Naive thymus-derived CD8-positive, alpha-beta T cell (primary cell): ENCODE measurements around the gene TSC22D1. TPM values are rescaled to one million over a fixed set of nuclear protein-coding genes. Genes with fewer than 3 reads are reported as not detected.
"Not testable (repeated sequence)": the region's sequence is repeated elsewhere in the genome, so short reads cannot be mapped to it uniquely, and the experiment has no call there.

ENCODE experiments used
- ATAC-seq, 2 donors: fragments of 150-1000 bp; cut with Tn5 transposase in 1 of 2; sonication (Bioruptor Pico), chemical (Tn5 transposase) in 1 of 2; 1 replicate in 1 of 2; 2 replicates in 1 of 2; pipeline ENCODE4 v1.10.0; 2021; ENCODE audit warnings: mild to moderate bottlenecking in 2 of 2, moderate library complexity in 2 of 2
- POLR2A ChIA-PET: fragments of 350-600 bp; sonication (Branson Sonifier 250); formaldehyde crosslinking; loops from one replicate; lab custom pipeline; 2021; ENCODE audit warnings: antibody characterized with exemption; lab: Charles Lee
- DNase-seq, 10 donors: peaks; one replicate each; pipeline versions ENCODE4 v3.0.0 to v3.0.0-alpha.2; 2020 to 2022
- H3K27ac Mint-ChIP-seq, 10 donors: one replicate each; pipeline ENCODE4 v1.8.0; 2020 to 2022; ENCODE audit warnings: mild to moderate bottlenecking in 10 of 10, mixed read lengths in 10 of 10, moderate library complexity in 4 of 10, inconsistent platforms in 1 of 10
- H3K27me3 Mint-ChIP-seq, 5 donors: one replicate each; pipeline ENCODE4 v1.8.0; 2021 to 2022; ENCODE audit warnings: mixed read lengths in 5 of 5
- H3K36me3 Mint-ChIP-seq, 3 donors: one replicate each; pipeline ENCODE4 v1.8.0; 2020 to 2022; ENCODE audit warnings: mixed read lengths in 3 of 3, mild to moderate bottlenecking in 2 of 3, inconsistent platforms in 1 of 3
- H3K4me1 Mint-ChIP-seq, 4 donors: one replicate each; pipeline ENCODE4 v1.8.0; 2021 to 2022; ENCODE audit warnings: mixed read lengths in 4 of 4
- H3K4me3 Mint-ChIP-seq, 10 donors: one replicate each; pipeline ENCODE4 v1.8.0; 2020 to 2022; ENCODE audit warnings: mild to moderate bottlenecking in 10 of 10, mixed read lengths in 10 of 10, moderate library complexity in 6 of 10, inconsistent platforms in 1 of 10
- H3K9me3 Mint-ChIP-seq, 9 donors: one replicate each; pipeline ENCODE4 v1.8.0; 2020 to 2022; ENCODE audit warnings: mixed read lengths in 9 of 9, mild to moderate bottlenecking in 3 of 9, inconsistent platforms in 1 of 9, moderate library complexity in 1 of 9
- polyA plus RNA-seq, 3 donors: library from polyadenylated mRNA; unstranded; fragments of 300-500 nt; fragmentation: Illumina TruSeq; gene quantifications; one replicate each; pipeline ENCODE4 v1.2.3, GENCODE V29; 2021
- total RNA-seq, 8 experiments: library from RNA in 2 of 8; stranded (reverse) in 2 of 8; gene quantifications; one replicate each; pipeline ENCODE4 v1.2.3 and lab custom pipeline; 2021 to 2026

Gene TSC22D1
- total and polyA plus RNA-seq, 5 experiments from 2014 or later, result 4.1 to 37.7 (median 9.5) TPM

DNA sequence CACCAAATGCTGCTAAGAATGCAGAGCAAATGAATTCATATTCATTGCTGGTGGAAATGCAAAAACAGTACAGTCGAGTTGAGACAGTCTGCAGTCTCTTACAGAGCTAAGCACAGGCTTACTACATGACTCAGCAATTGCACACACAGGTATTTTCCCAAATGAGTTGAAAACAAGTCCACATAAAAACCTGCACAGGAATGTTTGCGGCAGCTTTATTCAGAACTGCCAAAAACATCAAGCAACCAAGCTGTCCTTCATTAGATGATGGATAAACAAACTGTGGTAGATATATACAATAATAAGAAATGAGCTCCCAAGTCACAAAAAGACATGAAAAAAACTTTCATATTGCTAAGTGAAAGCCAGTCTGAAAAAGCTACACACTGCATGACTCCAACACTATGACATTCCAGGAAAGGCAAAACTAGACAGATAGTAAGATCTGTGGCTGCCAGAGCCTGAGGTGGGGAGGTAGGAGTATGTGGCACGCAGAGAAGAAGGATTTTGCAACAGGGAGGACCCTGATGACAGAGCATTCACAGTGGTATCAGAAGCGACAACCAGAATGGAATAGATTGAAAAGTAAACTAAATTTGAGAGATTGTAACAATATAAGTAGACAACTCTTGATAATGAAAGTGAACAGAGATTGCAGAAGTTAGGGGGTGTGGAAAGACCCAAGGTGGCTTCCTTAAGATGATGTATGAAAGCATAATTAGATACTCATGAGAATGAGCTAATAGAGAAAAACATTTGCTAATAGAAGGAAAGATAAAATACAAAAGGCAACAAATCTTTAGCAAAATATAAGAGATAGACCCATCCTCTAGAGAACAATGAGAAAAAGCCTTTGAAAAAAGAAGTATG is 52.7 kb downstream of the TSC22D1 start:
- Mint-ChIP-seq H3K27me3 (no peaks in the 10 kb centered on the region), H3K27ac (no peak overlapping the region), H3K4me1 (no peaks in the 10 kb centered on the region), H3K9me3 (peaks cover 0 to 4% (median 0%) of the 10 kb centered on the region in 9 donors), H3K4me3 (no peak overlapping the region), H3K36me3 (peaks cover 0 to 7% (median 2%) of the 10 kb centered on the region in 3 donors)
- no peak for DNase-seq
- POLR2A ChIA-PET, result no interaction called here
- no peak for ATAC-seq

DNA sequence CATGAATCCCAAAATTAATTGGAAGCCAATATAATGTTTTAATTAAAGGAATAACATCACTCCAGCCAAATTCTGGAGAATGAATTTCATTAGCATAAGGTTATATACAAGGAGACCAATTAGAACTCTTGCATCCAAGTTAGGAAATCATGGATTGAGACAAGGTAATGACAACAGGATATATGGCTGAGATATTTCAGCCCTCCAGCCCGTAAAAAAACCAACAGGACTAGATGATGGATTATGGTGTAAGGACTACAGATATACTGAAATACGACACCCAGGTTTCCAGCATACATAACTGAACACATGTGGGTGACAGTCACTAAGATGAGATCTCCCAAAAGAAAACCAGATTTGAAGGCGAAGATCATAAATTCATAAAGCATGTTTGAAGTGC is 56.5 kb downstream of the TSC22D1 start:
- Mint-ChIP-seq H3K27me3 (no peaks in the 10 kb centered on the region), H3K4me3 (no peak overlapping the region), H3K27ac (no peak overlapping the region), H3K36me3 (no peaks in the 10 kb centered on the region), H3K4me1 (peaks cover 0 to 5% (median 3%) of the 10 kb centered on the region in 4 donors), H3K9me3 (no peaks in the 10 kb centered on the region)
- ATAC-seq, result no peak
- POLR2A ChIA-PET, result no interaction called here
- no peak for DNase-seq

DNA sequence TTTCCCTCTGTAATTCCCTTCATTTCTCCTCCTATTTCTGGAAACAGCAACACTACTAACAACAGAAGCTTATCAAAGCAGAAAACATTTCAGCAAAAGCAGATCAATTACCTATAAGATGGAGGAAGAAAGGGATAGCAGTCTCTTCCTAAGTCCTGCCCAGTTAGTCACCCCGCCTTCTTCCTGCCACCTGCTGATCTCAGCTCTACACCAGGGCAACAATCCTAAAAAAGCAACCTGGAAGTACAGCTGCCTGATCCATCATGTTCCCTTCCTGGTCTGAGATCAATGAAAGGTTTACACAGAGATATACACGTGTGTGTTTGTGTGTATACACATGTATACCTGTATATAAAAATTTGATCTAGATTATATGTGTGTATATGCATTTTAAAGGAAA is 59.4 kb downstream of the TSC22D1 start:
- peaks cover 5 to 13% (median 8%) of the 10 kb centered on the region in 4 donors for H3K4me1 Mint-ChIP-seq
- H3K36me3 Mint-ChIP-seq, result peaks cover 3 to 10% (median 4%) of the 10 kb centered on the region in 3 donors
- POLR2A ChIA-PET, result no interaction called here
- no peaks in the 10 kb centered on the region for H3K9me3 Mint-ChIP-seq
- peak overlapping the region in 1 of 10 donors; percentile 17 for H3K27ac Mint-ChIP-seq
- no peaks in the 10 kb centered on the region for H3K27me3 Mint-ChIP-seq
- ATAC-seq, result no peak
- no peak for DNase-seq
- no peak overlapping the region for H3K4me3 Mint-ChIP-seq

DNA sequence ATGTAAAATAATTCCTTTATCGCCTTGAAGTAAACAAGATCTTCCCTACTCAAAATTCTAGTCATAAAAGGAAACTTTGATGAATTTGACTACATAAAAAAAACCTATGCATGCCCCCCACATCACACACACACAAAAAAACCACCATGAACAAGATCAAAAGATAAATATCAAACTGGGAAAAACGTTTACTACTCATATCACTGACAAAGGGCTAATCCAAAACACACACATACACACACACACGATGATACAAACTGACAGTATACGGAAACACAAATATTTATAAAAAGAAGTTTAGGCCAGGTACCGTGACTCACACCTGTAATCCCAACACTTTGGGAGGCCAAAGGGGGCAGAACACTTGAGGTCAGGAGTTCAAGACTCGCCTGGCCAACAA is 61.9 kb downstream of the TSC22D1 start:
- Mint-ChIP-seq H3K27me3 (no peaks in the 10 kb centered on the region), H3K27ac (peak overlapping the region in 2 of 10 donors; percentile 1 to 33), H3K4me1 (peaks cover 5 to 13% (median 8%) of the 10 kb centered on the region in 4 donors), H3K4me3 (peak overlapping the region in 1 of 10 donors; percentile 7), H3K36me3 (peaks cover 4 to 13% (median 4%) of the 10 kb centered on the region in 3 donors), H3K9me3 (no peaks in the 10 kb centered on the region)
- POLR2A ChIA-PET, result no interaction called here
- ATAC-seq (no peak), DNase-seq (peak in 2 of 10 donors; percentile 3 to 4)

DNA sequence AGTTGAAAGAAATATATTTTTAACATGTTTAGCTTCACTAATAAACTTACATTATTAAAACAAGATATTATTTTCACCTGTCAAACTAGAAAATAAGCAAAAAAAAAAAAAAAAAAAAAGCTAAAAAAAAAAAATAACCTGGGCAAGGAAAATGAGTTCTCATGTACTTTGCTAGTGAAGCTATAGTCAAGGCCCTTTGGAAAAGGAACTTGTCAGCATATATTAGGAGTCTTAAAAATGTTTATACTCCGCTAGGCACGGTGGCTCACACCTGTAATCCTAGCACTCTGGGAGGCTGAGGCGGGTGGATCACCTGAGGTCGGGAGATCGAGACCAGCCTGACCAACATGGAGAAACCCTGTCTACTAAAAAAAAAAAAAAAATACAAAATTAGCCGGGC is 66.3 kb downstream of the TSC22D1 start:
- not testable (repeated sequence) for H3K4me3 Mint-ChIP-seq, ATAC-seq, H3K27me3 Mint-ChIP-seq, H3K27ac Mint-ChIP-seq, H3K9me3 Mint-ChIP-seq, DNase-seq
- Mint-ChIP-seq H3K36me3 (peaks cover 4 to 20% (median 8%) of the 10 kb centered on the region in 3 donors), H3K4me1 (peaks cover 5 to 11% (median 7%) of the 10 kb centered on the region in 4 donors)
- POLR2A ChIA-PET, result interaction anchor here (0.6 kb wide), 1 partner anchor 8 kb away, joined by 3 read pairs; no protein-coding TSS in a partner anchor

DNA sequence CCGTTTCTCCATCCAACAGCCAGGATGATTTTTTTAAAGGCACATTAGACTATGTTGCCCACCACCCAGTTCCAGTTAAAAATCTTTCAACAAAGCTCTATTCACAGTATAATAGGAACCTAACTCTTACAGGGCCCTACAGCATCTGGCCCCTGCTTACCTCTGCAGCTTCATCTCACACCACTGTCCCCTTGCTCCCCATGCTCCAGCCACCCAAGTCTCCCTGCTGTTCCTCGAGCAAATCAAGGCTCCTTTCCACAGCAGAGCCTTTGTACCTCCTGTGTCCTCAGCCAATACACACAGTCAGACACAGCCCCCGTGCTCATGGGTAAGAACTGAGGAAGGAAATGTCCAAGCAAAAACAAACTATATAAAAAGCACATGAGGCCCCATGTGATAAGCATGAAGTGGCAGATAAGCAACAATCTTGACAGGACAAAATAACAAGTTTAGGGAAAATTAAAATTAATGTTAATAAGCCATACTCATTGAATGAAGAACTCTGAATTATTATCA is 67.5 kb downstream of the TSC22D1 start:
- H3K36me3 Mint-ChIP-seq, result peaks cover 4 to 21% (median 8%) of the 10 kb centered on the region in 3 donors

DNA sequence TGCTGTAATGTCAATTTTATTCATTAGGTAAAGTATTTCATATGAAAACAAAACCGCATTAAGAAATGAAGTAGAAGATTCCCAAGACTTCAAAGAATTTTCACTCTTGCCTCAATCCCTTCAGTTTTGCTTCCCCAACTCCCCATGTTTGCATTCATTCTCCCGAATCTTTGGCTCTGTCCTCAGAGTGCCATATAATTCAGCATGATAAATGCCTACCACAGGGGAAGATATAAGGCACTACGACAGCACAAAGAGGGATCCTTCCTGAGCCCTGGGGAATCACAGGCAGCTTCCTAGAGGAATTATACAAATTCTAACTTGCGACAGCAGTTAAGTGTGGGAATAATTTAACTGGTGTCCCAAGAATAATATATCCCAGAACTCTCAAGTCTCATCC is 68.5 kb downstream of the TSC22D1 start:
- no peak overlapping the region for H3K27ac Mint-ChIP-seq
- H3K4me1 Mint-ChIP-seq, result peaks cover 0 to 7% (median 0%) of the 10 kb centered on the region in 4 donors
- no peaks in the 10 kb centered on the region for H3K27me3 Mint-ChIP-seq
- no peaks in the 10 kb centered on the region for H3K9me3 Mint-ChIP-seq
- H3K4me3 Mint-ChIP-seq, result no peak overlapping the region
- POLR2A ChIA-PET, result no interaction called here
- ATAC-seq (no peak), DNase-seq (no peak)
- H3K36me3 Mint-ChIP-seq, result peaks cover 0 to 12% (median 5%) of the 10 kb centered on the region in 3 donors

More for the DNA sequence above, 67.5 kb downstream of the TSC22D1 start:
- ATAC-seq, result no peak
- POLR2A ChIA-PET, result no interaction called here
- H3K27me3 Mint-ChIP-seq, result no peaks in the 10 kb centered on the region
- DNase-seq, result no peak
- H3K4me1 Mint-ChIP-seq, result peaks cover 0 to 9% (median 0%) of the 10 kb centered on the region in 4 donors
- H3K27ac Mint-ChIP-seq, result peak overlapping the region in 2 of 10 donors; percentile 32 to 36
- H3K9me3 Mint-ChIP-seq, result no peaks in the 10 kb centered on the region
- no peak overlapping the region for H3K4me3 Mint-ChIP-seq

DNA sequence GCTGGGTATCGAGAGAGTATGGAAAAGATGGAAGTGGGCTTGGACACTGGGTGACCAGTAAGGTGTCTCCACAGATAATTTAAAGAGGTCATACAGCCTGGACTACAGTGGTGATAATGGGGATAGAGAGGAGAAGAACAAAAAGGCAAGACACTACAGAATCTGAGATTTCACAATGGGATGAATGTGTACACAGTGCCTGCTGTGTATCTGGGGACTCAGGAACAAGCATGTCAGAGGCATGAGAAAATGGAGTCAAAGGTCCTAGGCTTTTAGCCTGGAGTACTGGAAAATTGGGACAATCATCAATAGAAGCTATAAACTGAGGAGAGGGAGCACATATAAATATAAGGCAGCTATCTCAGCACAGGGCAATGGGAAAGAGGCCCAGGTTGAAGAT is 69.4 kb downstream of the TSC22D1 start:
- Mint-ChIP-seq H3K4me1 (peaks cover 0 to 7% (median 0%) of the 10 kb centered on the region in 4 donors), H3K9me3 (no peaks in the 10 kb centered on the region), H3K27ac (no peak overlapping the region), H3K27me3 (no peaks in the 10 kb centered on the region), H3K36me3 (peaks cover 0 to 10% (median 8%) of the 10 kb centered on the region in 3 donors), H3K4me3 (no peak overlapping the region)
- DNase-seq (no peak), ATAC-seq (no peak)
- POLR2A ChIA-PET, result no interaction called here

DNA sequence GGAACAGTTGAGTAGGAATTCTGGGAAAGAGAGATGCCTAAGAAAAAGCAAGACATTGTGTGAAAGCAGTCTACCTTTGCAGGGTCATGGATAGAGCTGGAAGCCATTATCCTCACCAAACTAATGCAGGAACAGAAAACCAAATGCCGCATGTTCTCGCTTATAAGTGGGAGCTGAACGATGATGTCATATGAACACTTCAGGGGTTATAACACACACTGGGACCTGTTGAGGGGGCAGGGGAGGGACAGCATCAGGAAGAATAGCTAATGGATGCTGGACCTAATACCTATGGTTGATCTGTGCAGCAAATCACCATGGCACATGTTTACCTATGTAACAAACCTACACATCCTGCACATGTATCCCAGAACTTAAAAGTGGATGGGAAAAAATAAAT is 69.9 kb downstream of the TSC22D1 start:
- peaks cover 0 to 7% (median 0%) of the 10 kb centered on the region in 4 donors for H3K4me1 Mint-ChIP-seq
- POLR2A ChIA-PET, result no interaction called here
- DNase-seq (no peak), ATAC-seq (no peak)
- no peak overlapping the region for H3K27ac Mint-ChIP-seq
- no peak overlapping the region for H3K4me3 Mint-ChIP-seq
- peaks cover 0 to 10% (median 8%) of the 10 kb centered on the region in 3 donors for H3K36me3 Mint-ChIP-seq
- no peaks in the 10 kb centered on the region for H3K27me3 Mint-ChIP-seq
- no peaks in the 10 kb centered on the region for H3K9me3 Mint-ChIP-seq

DNA sequence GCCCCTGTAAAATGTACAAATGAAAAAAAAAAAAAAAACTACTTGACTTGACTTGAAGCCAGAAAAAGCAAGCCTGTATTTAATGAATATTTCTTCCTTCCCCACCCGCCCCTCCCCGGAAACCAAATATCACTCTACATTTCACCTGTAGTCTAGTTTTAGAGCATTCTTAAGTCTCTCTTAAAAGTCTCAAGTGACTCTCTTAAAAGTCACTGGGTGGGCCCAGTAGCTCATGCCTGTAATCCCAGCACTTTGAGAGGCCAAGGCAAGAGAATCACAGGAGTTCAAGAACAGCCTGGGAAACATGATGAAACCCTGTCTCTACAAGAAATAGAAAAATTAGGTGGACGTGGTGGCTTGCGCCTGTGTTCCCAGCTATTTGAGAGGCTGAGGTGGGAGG is 72.0 kb downstream of the TSC22D1 start:
- Mint-ChIP-seq H3K9me3 (no peaks in the 10 kb centered on the region), H3K27me3 (no peaks in the 10 kb centered on the region), H3K36me3 (peaks cover 0 to 7% (median 6%) of the 10 kb centered on the region in 3 donors), H3K4me3 (no peak overlapping the region), H3K27ac (no peak overlapping the region), H3K4me1 (peaks cover 0 to 7% (median 0%) of the 10 kb centered on the region in 4 donors)
- ATAC-seq (no peak), DNase-seq (no peak)
- POLR2A ChIA-PET, result no interaction called here

DNA sequence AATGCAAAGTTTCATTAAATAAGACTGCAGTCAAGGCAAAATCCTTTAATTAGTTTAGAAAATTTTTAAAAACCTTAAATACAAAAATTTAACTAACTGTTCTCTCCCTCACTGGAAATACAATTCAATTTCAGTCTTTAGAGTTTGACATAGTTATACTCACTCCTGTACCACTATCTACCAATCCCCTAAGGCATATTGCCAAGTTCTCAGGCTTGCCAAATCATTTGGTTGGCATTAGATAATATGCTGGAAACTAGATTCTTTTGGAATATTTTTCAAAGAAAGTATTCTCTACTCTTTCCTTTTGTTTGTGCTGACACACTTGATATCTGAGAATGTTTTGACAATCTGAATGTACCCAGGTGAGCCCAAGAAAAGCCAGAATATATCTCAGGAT is 77.2 kb downstream of the TSC22D1 start:
- ATAC-seq (no peak), DNase-seq (no peak)
- peaks cover 0 to 12% (median 0%) of the 10 kb centered on the region in 4 donors for H3K4me1 Mint-ChIP-seq
- H3K27me3 Mint-ChIP-seq, result no peaks in the 10 kb centered on the region
- H3K36me3 Mint-ChIP-seq, result peaks cover 5 to 20% (median 18%) of the 10 kb centered on the region in 3 donors
- POLR2A ChIA-PET, result no interaction called here
- H3K27ac Mint-ChIP-seq, result no peak overlapping the region
- H3K9me3 Mint-ChIP-seq, result peaks cover 0 to 17% (median 7%) of the 10 kb centered on the region in 9 donors
- H3K4me3 Mint-ChIP-seq, result no peak overlapping the region

DNA sequence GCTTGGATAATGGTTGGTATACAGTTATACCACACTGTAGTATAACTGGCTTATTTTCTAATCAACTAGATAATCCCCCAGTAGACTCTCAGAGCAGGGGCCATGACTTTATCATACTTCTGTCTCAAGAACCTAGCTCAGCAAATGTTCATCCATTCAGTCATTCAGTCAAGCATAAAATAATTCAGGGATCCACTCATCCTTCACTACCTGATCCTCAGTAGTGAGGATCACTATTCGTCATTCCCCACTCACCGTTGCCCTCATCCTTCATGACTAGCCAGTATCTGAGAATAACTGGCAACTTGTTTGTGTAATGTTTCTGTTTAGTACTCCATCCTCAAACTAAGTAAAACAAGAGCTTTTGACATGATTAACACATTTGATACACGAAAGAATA is 77.6 kb downstream of the TSC22D1 start:
- POLR2A ChIA-PET, result no interaction called here
- ATAC-seq (no peak), DNase-seq (no peak)
- Mint-ChIP-seq H3K4me3 (no peak overlapping the region), H3K9me3 (peaks cover 0 to 17% (median 7%) of the 10 kb centered on the region in 9 donors), H3K27ac (no peak overlapping the region), H3K36me3 (peaks cover 5 to 20% (median 18%) of the 10 kb centered on the region in 3 donors), H3K27me3 (no peaks in the 10 kb centered on the region), H3K4me1 (peaks cover 0 to 12% (median 0%) of the 10 kb centered on the region in 4 donors)

DNA sequence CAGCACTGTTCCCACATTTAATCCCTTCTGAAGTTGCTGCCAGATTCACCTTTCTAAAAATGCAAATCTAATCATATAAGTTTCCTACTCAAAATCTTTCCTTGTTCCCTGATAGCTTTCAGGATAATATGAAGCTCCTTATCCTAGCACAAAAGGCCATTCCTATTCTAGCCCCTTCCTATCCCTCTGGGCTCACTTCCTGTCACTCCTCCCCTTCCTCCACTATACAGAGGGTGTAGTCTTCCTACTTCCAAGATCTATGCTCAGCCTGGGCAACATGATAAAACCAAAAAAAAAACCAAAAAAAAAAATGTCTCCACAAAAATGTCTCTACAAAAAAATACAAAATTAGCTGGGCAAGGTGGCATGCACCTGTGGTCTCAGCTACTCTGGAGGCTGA is 78.3 kb downstream of the TSC22D1 start:
- Mint-ChIP-seq H3K9me3 (peaks cover 0 to 17% (median 7%) of the 10 kb centered on the region in 9 donors), H3K27me3 (no peaks in the 10 kb centered on the region), H3K4me3 (no peak overlapping the region), H3K27ac (peak overlapping the region in 1 of 10 donors; percentile 29), H3K4me1 (peaks cover 0 to 16% (median 2%) of the 10 kb centered on the region in 4 donors), H3K36me3 (peaks cover 5 to 20% (median 18%) of the 10 kb centered on the region in 3 donors)
- ATAC-seq, result no peak
- POLR2A ChIA-PET, result no interaction called here
- no peak for DNase-seq
